H9 (cell line): Measurements from ENCODE around the gene PFN3. TPM values are rescaled to one million over a fixed set of nuclear protein-coding genes. Genes with fewer than 3 reads are reported as not detected.

Experiments
- DNase-seq: peaks from one replicate; pipeline ENCODE4 v3.0.0-alpha.2; 2017
- H2AFZ ChIP-seq: one replicate; pipeline ENCODE4 v1.6.1; 2013; ENCODE audit warnings: mild to moderate bottlenecking, low read length, control low read depth, moderate library complexity
- H2AK5ac ChIP-seq: 2 replicates; pipeline ENCODE4 v1.6.1; 2013; ENCODE audit warnings: low read length, control low read depth, mixed read lengths; ENCODE audit not compliant: insufficient read length
- H2BK120ac ChIP-seq: one replicate; pipeline ENCODE4 v1.6.1; 2013; ENCODE audit warnings: low read depth, mild to moderate bottlenecking, low read length, control low read depth, inconsistent platforms; ENCODE audit not compliant: poor library complexity, severe bottlenecking
- H2BK12ac ChIP-seq: 2 replicates; pipeline ENCODE4 v1.6.1; 2013; ENCODE audit warnings: low read length, control low read depth, mixed read lengths, low read depth; ENCODE audit not compliant: insufficient read length
- H2BK15ac ChIP-seq: 2 replicates; pipeline ENCODE4 v1.6.1; 2013; ENCODE audit warnings: low read depth, low read length, control low read depth
- H2BK20ac ChIP-seq: one replicate; pipeline ENCODE4 v1.6.1; 2013; ENCODE audit warnings: low read depth, mild to moderate bottlenecking, low read length, control low read depth, inconsistent platforms; ENCODE audit not compliant: poor library complexity, severe bottlenecking
- H2BK5ac ChIP-seq: 2 replicates; pipeline ENCODE4 v1.6.1; 2013; ENCODE audit warnings: low read length, control low read depth, mixed read lengths; ENCODE audit not compliant: insufficient read length
- H3K14ac ChIP-seq: 2 replicates; pipeline ENCODE4 v1.6.1; 2013; ENCODE audit warnings: low read length, control low read depth; ENCODE audit not compliant: insufficient read depth
- H3K18ac ChIP-seq: 2 replicates; pipeline ENCODE4 v1.6.1; 2013; ENCODE audit warnings: low read depth, mild to moderate bottlenecking, mixed read lengths, low read length, control low read depth; ENCODE audit not compliant: insufficient read length
- H3K23ac ChIP-seq: 2 replicates; pipeline ENCODE4 v1.6.1; 2013; ENCODE audit warnings: low read length, control low read depth, mixed read lengths, low read depth; ENCODE audit not compliant: insufficient read length
- H3K23me2 ChIP-seq: 2 replicates; pipeline ENCODE4 v1.6.1; 2013; ENCODE audit warnings: low read depth, mild to moderate bottlenecking, mixed read lengths, low read length, control low read depth; ENCODE audit not compliant: insufficient read length, poor library complexity, severe bottlenecking
- H3K27ac ChIP-seq: 2 replicates; pipeline ENCODE4 v1.5.1; 2013; ENCODE audit warnings: low read length, control low read depth, mixed read lengths, low read depth; ENCODE audit not compliant: insufficient read length
- H3K27me3 ChIP-seq: 2 replicates; pipeline ENCODE4 v1.6.1; 2013; ENCODE audit warnings: low read length, control low read depth, inconsistent platforms; ENCODE audit not compliant: insufficient read depth
- H3K4ac ChIP-seq: 2 replicates; pipeline ENCODE4 v1.6.1; 2013; ENCODE audit warnings: low read depth, mild to moderate bottlenecking, control low read depth, inconsistent platforms, low read length, moderate library complexity
- H3K4me1 ChIP-seq: 2 replicates; pipeline ENCODE4 v1.6.1; 2013; ENCODE audit warnings: low read length, control low read depth, inconsistent platforms; ENCODE audit not compliant: insufficient read depth
- H3K4me2 ChIP-seq: 2 replicates; pipeline ENCODE4 v1.6.1; 2013; ENCODE audit warnings: low read length, control low read depth, mixed read lengths; ENCODE audit not compliant: insufficient read length, insufficient read depth
- H3K56ac ChIP-seq: 2 replicates; pipeline ENCODE4 v1.6.1; 2013; ENCODE audit warnings: low read depth, mild to moderate bottlenecking, mixed read lengths, low read length, control low read depth; ENCODE audit not compliant: insufficient read length
- H3K79me1 ChIP-seq: 2 replicates; pipeline ENCODE4 v1.6.1; 2013; ENCODE audit warnings: low read depth, mild to moderate bottlenecking, moderate library complexity, low read length, control low read depth, inconsistent platforms; ENCODE audit not compliant: insufficient read depth, poor library complexity, severe bottlenecking
- H3K79me2 ChIP-seq: 2 replicates; pipeline ENCODE4 v1.6.1; 2013; ENCODE audit warnings: low read length, control low read depth, inconsistent platforms; ENCODE audit not compliant: insufficient read depth
- H3K9ac ChIP-seq: 2 replicates; pipeline ENCODE4 v1.6.1; 2013; ENCODE audit warnings: low read length, control low read depth, mixed read lengths; ENCODE audit not compliant: insufficient read length; ENCODE audit errors: extremely low read depth
- H3K9me3 ChIP-seq: one replicate; pipeline ENCODE4 v1.6.1; 2013; ENCODE audit warnings: low read depth, low read length, inconsistent platforms; ENCODE audit not compliant: control insufficient read depth
- H3T11ph ChIP-seq: one replicate; pipeline ENCODE4 v1.6.1; 2013; ENCODE audit warnings: mild to moderate bottlenecking, low read length, control low read depth, inconsistent platforms
- H4K20me1 ChIP-seq: one replicate; pipeline ENCODE4 v1.6.1; 2013; ENCODE audit not compliant: control insufficient read depth, insufficient read length, insufficient read depth
- H4K5ac ChIP-seq: 2 replicates; pipeline ENCODE4 v1.6.1; 2013; ENCODE audit warnings: low read depth, mild to moderate bottlenecking, mixed read lengths, low read length, control low read depth; ENCODE audit not compliant: insufficient read length
- H4K8ac ChIP-seq: replicated peaks from 2 replicates; pipeline ENCODE4 v1.6.1; 2013; ENCODE audit warnings: low read length, control low read depth, mixed read lengths, low read depth; ENCODE audit not compliant: insufficient read length
- H4K91ac ChIP-seq: 2 replicates; pipeline ENCODE4 v1.6.1; 2013; ENCODE audit warnings: low read depth, mild to moderate bottlenecking, moderate library complexity, mixed read lengths, low read length, control low read depth; ENCODE audit not compliant: insufficient read length
- H3K27ac Mint-ChIP-seq, 3 experiments: 2 replicates in 2 of 3; 3 replicates in 1 of 3; pipeline ENCODE4 v1.8.0; 2020 to 2021; ENCODE audit warnings: mixed read lengths in 3 of 3, mild to moderate bottlenecking in 1 of 3, moderate library complexity in 1 of 3
- H3K27me3 Mint-ChIP-seq: 2 replicates; pipeline ENCODE4 v1.8.0; 2021; ENCODE audit warnings: low read depth, mild to moderate bottlenecking, moderate library complexity, mixed read lengths
- H3K36me3 Mint-ChIP-seq, 3 experiments: 2 replicates in 2 of 3; 3 replicates in 1 of 3; pipeline ENCODE4 v1.8.0; 2020 to 2021; ENCODE audit warnings: low read depth in 3 of 3, mixed read lengths in 3 of 3; ENCODE audit not compliant: insufficient read depth in 1 of 3
- H3K4me1 Mint-ChIP-seq, 2 experiments: 2 replicates each; pipeline ENCODE4 v1.8.0; 2020; ENCODE audit warnings: mixed read lengths in 2 of 2
- H3K4me3 Mint-ChIP-seq, 2 experiments: 2 replicates in 1 of 2; 3 replicates in 1 of 2; pipeline ENCODE4 v1.8.0; 2020 to 2021; ENCODE audit warnings: mild to moderate bottlenecking in 2 of 2, mixed read lengths in 2 of 2, moderate library complexity in 1 of 2
- H3K9me3 Mint-ChIP-seq, 2 experiments: 2 replicates in 1 of 2; 3 replicates in 1 of 2; pipeline ENCODE4 v1.8.0; 2020; ENCODE audit warnings: mild to moderate bottlenecking in 2 of 2, mixed read lengths in 2 of 2, moderate library complexity in 1 of 2
- CTCF ChIP-seq: fragments of 200-600 bp; sonication (generic); conservative IDR thresholded peaks from 3 replicates; pipeline ENCODE4 v1.8.0; 2021; ENCODE audit warnings: antibody characterized with exemption, mild to moderate bottlenecking
- WGBS: extraction: QIAGEN DNeasy Blood & Tissue Kit; methylation state at CpG from one replicate; pipeline ENCODE4 v1.1.7; 2013; ENCODE audit warnings: missing lambda C conversion rate, low lambda C conversion rate, mixed read lengths; ENCODE audit not compliant: insufficient read length; ENCODE audit errors: extremely low coverage; 5-methylcytosine and 5-hydroxymethylcytosine counted together
- total RNA-seq: library from RNA; stranded (reverse); gene quantifications from 2 replicates; pipeline ENCODE4 v1.2.1, GENCODE V29; 2021

PFN3 gene
- total RNA-seq, 1 experiment from 2014 or later: not detected

- DNase-seq: no peak
- Histone ChIP-seq H4K5ac (no peak overlapping the region), H3K4ac (no peak overlapping the region), H2BK5ac (no peak overlapping the region), H3K79me1 (no peaks in the 10 kb centered on the region), H3K4me2 (no peak overlapping the region), H3K18ac (no peak overlapping the region), H3K14ac (no peak overlapping the region), H3K79me2 (no peaks in the 10 kb centered on the region; the same call in 1 of the 2 replicates), H3K56ac (no peak overlapping the region), H2BK20ac (no peak overlapping the region), H2BK12ac (no peak overlapping the region), H3K9me3 (no peaks in the 10 kb centered on the region), H3K27me3 (no peaks in the 10 kb centered on the region), H4K91ac (no peak overlapping the region), H4K20me1 (peaks cover 2% of the 10 kb centered on the region), H3K9ac (no peak overlapping the region), H3K27ac (no peak overlapping the region), H3K4me1 (no peaks in the 10 kb centered on the region; the same call in 1 of the 2 replicates), H3T11ph (no peak overlapping the region), H3K23ac (no peak overlapping the region), H2BK120ac (no peak overlapping the region), H2BK15ac (no peak overlapping the region), H2AFZ (no peak overlapping the region), H2AK5ac (no peak overlapping the region), H3K23me2 (peaks cover under 1% of the 10 kb centered on the region), H4K8ac (no peak overlapping the region)
- H3K9me3 Mint-ChIP-seq: no peaks in the 10 kb centered on the region
- peaks cover 11 to 58% (median 52%) of the 10 kb centered on the region in 3 experiments; a peak in 6 of 7 replicates for H3K36me3 Mint-ChIP-seq
- TF ChIP-seq CTCF: no peak
- no peak overlapping the region for H3K4me3 Mint-ChIP-seq
- H3K4me1 Mint-ChIP-seq: peaks cover 11 to 26% of the 10 kb centered on the region in 2 experiments
- peaks cover 1% of the 10 kb centered on the region; the same call in 1 of the 2 replicates for H3K27me3 Mint-ChIP-seq
- H3K27ac Mint-ChIP-seq: no peak overlapping the region
- WGBS: no CpG with 5 or more reads among the region's 18 CpGs
Measured at GRCh38 chr5:177432143-177432838, 31.8 kb upstream of the PFN3 start.
